COLO668 (cell line): ENCODE measurements around the gene RMDN2.

ENCODE experiments used
- DNase-seq: peaks from one replicate; lab custom pipeline; 2025; ENCODE audit not compliant: unreplicated experiment; lab: John Stamatoyannopoulos, UW

Gene RMDN2, protein sequence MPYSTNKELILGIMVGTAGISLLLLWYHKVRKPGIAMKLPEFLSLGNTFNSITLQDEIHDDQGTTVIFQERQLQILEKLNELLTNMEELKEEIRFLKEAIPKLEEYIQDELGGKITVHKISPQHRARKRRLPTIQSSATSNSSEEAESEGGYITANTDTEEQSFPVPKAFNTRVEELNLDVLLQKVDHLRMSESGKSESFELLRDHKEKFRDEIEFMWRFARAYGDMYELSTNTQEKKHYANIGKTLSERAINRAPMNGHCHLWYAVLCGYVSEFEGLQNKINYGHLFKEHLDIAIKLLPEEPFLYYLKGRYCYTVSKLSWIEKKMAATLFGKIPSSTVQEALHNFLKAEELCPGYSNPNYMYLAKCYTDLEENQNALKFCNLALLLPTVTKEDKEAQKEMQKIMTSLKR

DNA sequence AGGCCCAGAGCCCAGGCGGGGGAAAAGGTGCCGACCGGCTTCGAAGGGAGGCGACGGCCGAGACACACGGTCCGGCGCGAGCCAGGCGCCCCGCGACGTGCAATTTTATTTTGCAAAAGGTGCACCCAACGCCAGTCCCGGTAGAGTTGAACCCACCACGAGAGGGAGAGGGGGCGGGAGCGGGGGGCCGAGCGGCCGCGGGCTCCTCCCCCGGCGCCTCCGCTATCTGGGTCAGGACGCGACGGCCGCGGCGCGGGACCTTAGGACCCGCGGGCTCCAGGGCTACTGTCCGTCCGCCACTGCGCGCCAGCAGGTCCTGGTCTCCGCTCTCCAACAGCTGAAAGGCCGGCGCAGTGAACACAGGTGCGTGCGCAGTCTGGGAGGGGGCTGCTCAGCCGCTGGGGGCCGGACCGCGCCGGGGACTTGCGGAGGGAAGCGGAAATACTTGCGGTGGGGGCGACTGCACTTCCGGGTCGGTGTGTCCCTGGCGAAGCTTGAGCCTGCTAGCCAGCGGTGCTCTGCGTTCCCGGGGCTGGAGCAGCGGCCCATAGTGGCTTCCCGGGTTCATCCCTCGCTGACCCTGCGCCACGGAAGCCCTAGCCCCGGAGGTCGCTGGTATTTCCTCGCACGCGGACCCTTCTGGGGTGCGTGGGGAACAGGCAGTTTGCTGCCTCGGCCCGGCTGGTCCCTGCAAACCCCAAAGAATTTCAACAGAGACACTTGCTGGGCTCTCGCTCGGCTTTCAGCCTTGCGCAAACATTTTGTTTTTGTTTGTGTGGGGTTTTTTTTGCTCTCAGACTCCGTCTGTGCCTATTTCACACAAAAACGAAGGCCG is at the start of gene RMDN2:
Gene RMDN2, plus strand, starts transcription at position 225 of the 835 bp plus-strand sequence. CDS start 3,991 bp downstream, outside the sequence.
- DNase-seq = peak; percentile 91

DNA sequence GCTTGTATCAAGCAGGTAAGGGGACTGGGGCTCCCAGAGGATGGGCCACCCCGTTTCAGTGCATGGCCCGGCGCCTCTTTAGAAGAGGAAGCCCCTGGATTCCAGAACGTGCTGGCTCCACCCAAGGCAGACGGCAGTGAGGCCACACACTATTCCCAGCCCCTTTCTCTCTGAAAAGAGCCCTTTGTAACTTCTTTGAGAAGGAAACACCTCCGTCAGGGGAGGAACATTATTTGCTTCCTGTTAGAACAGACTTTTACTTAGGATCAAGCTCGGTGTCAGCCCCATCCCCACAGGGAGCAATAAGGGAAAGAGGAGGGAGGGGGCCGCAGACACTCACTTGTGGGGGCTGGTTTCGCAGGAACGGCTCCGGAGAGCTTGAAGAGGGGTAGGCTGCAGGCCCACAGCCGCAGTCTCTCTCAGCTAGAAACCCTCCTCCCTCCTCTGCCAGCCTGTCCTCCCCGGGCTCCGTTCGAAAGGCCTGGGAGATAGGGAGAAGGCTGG is 49.6 kb upstream of the RMDN2 start:
- no peak for DNase-seq

DNA sequence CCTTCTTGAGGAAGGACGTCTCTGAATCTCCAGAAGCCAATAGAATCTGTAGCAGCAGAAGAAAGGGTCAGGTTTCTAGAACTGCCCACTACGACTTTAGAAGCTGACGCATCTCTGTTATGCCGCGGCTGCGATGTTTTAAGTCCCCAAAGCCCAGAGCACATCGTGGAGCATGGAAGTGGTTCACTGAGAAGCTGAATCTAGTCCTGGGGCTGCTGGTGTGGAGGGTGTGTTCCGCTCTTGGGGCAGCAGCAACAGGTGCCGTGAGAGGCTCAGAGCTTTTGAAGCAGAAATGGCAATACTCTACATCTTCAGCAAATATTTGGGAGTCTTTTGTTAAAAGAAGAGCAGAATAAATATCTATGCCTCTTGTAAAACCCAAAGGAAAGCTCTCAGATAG is 48.9 kb upstream of the RMDN2 start:
- DNase-seq = no peak

DNA sequence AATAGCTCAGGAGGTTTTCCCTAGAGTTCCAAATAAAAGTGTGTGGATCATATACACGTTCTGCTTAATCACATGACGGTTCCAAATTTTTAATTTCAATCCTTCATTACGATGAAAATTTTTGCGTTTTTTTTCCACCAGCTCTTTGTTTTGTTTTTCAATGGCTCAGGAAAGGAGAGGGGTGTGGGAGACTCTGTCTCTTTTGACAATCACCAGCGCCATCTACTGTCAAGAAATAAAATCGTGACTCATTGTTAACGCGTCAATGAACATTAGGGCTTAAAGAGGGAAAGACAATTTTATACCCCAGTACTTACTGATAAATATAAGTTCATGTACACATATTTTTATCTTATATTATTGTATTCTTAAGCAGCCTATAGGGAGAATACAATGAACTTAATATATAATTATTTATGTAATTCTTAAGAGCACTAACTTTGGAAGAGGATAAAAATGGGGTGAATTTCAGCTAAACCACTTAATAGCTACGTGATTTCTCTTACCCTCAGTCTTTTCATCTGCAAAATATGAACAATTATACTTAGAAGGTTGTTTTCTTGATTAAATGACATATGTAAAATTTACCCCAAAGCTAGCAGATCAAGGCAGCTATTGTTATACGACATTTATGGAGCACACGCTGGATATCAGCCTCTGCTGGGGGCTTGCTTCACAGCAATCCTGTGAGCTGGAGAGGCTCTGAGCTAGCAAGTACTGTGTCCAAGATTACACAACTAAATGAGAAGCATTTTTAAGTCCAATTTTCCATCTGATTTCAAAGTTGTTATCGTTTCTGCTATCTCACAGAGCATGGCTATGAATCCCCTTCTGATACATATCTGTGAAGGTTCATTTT is 47.4 kb upstream of the RMDN2 start:
- DNase-seq = peak; percentile 20

DNA sequence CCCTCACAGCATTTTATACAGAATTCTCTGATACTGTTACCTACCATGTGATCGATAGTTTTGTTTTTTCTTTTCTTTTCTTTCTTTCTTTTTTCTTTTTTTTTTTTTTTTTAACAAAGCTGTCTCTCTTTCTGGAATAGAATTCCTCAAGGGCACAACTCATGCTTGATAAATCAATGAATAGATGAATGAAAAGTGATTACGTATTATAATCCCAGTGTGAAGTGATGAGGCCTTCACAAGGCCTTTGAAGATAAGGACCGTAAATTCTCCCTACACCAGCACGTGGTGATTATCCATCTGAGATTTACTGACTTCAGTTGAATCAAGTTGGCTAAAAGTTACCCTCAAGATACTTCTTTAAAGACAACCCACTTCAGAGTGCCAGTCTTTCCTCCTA is 46.6 kb upstream of the RMDN2 start:
- no peak for DNase-seq

DNA sequence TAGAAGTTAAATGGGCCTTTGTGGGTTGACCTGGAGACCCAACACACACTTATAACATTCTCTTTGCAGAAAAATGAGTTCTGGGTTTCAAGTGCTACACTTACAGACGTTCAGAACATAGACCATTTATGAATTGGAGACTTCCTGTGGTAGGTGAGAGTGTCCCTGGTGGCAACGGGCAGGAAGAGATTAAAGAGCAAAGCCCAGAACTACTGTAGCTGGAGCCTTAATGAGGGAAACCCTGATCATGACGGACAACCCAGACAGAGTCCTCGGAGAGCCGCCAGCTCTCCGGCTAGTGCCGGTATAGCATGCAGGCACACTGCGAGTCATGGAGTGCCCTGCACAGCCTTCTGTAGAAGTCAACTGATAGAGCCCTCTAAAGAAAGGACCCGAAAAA is 44.5 kb upstream of the RMDN2 start:
- DNase-seq = no peak

DNA sequence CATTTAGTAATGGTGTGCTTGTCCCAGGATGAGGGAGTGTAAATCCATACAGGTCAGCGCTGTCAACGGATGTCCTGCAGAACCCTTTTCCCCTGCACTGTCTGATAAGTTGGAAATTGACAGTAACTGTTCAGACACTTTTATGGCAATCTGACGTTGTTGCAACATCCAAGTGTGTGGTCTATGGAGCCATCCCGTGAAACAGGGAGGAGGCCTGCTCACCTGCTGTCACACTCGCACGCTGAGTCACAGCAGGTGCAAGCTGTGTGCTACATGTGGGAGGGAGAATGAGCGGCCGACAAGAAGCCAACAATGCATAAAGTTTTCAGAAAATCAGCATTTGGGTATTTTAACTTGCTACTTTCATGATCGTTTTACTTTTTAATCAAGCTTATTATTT is 43.7 kb upstream of the RMDN2 start:
- DNase-seq = peak; percentile 82

DNA sequence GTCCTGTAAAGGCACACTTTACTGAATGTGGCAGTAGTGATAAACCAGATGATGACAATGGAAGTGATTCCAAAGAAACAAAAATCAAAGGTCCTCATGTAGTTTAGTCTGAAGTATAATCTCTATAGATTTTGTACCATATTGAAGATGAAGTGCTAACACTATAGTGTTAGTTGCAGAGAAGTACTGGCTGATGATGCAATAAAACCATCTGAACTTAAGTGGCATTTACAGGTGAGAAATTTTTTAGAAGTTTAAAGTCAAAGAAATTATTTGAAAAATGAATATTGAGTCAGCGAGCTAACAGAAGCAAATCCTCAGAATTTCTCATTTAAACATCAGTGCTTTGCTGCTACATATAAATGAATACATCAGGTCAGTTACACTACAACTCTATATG is 43.1 kb upstream of the RMDN2 start:
- no peak for DNase-seq

DNA sequence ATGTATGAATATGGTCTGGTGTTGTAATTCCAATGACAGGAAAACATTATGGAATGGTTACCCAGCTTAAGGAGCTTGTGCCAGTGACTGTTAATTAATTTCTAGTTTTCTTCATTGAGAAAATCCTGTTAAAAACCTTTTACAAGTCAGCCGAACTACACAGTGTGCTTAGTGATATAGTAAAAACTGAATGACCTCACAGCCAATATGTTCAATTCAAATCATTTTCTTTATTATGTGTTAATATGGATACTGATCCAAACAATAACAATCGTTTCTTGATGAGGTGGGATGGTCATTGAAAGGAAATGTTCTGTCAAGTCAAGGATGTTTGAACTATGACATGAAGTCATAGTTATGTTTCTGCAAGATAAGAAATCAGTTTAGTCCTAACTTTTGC is 41.6 kb upstream of the RMDN2 start:
- DNase-seq = no peak

DNA sequence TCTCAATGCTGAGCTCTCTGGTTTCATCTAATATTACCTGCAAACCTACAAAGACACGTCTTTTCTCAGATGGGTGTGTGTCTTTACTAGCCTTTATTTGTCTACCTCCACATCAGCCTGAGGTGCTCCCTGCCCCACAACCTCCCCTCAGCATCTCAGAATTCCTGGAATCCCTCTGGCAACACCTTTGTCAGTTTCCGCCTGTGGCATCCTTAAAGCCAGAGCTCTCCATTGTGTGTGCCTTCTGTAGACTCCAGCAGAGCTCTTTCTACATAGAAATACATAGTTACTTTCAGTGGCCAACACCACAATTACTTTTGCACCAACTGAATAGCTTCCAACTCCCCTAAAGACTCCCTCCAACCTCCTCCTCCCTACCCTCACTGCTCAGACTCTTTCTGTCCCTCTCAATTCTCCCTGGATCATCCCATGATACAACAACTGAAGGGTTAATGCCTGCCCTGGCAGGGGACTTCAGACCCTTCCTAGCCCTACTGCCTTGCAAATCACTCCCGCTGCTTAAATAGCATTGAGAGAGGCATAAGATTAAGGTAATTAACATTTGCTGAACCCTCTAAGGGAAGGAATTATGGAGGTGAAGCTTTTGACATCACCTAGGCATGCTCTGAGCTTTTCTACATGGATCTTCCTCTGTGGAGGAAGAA is 39.6 kb upstream of the RMDN2 start:
- DNase-seq = no peak

DNA sequence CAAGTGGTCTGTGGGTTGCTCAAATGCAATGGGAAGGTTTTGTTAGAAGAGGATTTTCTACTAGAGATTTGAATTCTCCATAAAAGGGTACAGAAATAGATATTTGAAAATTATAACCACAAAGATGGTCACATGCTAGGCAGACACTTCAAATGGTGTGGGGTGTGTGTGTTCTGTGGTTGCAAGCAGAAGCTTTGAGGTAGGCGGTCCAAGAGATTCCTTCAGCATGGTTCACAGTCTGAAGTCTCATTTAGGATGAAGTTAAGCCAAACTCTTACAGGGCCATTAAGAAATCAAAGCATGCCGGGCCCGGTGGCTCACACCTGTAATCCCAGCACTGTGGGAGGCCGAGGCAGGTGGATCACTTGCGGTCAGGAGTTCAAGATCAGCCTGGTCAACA is 38.3 kb upstream of the RMDN2 start:
- DNase-seq = no peak

DNA sequence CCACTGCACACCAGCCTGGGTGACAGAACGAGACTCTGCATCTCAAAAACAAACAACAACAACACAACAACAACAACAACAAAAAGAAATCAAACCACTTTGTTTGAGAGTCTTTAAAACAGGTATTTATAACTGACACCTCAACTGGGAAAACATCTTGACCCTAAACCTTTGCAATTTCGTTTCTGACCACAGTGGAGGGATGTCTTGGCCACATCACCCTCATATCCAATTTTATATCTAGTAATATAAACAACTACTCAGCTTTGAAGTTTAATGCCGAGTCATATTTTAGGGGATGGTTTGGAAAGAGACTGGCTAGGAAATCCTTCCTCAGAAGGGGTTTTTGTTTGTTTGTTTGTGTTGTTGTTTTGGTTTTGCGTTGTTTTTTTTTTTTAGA is 37.8 kb upstream of the RMDN2 start:
- DNase-seq = no peak

DNA sequence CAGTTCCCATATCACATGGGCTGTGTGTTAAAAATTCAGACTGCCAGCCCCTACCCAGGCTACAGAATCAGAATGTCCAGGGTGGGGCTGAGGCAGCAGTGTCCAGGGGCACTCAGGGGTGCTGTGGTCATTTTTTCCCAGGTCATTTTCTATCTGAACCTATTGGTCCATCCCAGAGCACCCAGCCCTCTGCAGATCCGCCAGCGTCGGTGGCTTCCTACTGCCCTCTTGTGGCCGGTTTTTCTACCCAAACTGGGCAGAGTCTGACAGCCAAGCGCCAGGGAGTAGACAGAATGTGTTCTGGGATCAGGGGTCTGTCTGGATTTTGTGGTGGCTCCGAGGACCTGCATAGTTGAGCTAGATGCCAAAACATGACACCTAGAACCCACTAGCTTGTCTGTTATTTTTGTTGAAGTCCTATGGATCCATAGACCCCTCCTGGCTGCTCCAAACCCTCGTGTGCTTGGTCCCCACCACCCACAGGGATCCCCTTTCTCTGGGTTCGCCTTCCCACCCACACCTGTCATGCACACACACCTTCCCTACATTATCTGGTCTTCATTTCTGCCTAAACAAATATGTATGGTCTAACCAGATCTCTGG is 34.1 kb upstream of the RMDN2 start:
- peak; percentile 75 for DNase-seq

DNA sequence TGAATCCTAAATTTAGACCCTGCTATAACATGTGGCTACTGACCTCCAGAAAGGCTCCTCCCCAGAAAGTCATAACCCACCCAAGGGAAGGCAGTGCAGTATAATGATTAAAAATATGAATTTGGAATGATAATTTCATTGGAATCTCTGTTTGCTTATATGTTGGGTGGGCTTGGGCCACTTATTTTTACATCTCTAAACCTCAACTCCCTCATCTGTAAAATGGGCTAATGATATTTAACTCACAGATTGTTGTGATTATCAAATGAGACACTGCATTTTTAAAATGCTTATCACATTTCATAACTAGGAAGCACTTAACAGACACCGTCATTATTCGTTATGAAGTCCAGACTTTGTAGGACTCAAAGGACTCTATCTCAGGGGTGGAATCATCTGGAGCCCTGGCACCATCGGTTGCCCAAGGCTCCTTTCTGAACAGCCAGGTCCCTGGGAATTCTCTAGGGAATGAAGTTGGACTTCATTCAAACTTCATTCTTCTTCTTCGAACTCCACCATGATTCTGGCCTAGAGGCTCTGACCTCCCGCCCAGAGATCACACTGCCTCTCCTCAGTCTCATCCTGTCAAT is 33.1 kb upstream of the RMDN2 start:
- no peak for DNase-seq

DNA sequence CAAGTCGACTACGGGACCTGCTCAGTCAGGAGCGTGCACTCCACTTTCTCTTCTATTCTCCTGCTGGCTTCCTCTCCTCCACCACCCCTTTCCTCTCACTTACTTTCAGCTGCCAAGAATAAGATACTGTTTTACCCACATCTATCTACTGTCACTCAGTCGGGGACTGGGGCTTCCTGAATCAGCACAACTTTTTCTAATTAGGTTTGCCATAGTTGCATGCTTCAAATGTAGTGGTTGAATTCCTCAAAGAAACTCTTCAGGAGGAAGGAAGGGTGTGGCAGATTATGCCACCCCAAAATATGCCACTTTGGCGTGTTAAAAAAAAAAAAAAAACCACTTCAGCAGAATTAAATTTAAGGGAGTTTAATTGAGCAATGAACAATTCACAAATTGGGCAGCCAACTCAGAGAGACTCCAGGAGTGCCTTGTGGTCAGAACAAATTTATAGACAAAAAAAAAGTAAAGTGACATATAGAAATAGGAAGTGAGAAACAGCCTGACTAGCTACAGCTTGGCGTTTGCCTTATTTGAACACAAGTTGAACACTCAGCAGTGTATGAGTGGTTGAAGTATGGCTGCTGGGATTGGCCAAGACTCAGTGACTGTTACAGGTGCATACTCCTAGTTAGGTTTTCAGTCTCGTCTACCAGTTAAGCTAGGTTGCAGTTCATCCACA is 32.5 kb upstream of the RMDN2 start:
- no peak for DNase-seq

DNA sequence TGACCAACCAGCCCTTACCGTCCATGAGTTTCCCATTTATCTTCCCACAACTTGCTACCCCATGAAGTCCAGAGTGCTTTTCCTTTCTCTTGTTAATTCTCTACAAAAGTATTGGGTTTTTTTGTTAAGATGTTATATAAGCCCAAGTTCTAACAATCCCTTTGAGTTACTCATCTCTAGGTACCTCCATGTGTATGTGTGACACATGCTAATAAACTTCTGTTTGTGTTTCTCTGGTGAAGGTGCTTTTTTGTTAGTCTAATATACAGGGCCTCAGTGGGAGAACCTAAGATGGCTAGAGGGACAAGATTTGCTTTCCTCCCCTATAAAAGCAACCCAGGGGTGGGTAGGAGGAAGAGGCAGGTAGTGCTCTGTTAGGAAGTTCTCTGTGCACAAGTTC is 31.8 kb upstream of the RMDN2 start:
- no peak for DNase-seq

DNA sequence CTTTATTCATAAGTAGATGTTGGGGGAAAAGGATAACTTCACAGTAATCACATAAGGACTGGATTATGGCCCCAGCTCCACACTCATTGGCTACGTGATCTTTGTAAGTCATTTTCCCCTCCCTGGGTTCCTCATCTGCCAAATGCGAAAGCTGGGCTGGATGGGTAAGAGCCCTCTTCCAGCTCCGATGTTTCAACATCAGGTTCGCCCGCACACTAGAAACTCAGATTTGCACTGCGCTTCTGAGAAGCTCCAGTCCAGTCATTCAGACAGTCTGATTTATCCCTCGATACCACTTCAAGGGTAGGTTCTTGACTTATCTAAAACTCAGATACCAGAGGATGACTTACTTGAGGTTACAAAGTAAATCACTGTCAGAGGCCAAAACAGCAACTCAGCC is 31.0 kb upstream of the RMDN2 start:
- DNase-seq = no peak

DNA sequence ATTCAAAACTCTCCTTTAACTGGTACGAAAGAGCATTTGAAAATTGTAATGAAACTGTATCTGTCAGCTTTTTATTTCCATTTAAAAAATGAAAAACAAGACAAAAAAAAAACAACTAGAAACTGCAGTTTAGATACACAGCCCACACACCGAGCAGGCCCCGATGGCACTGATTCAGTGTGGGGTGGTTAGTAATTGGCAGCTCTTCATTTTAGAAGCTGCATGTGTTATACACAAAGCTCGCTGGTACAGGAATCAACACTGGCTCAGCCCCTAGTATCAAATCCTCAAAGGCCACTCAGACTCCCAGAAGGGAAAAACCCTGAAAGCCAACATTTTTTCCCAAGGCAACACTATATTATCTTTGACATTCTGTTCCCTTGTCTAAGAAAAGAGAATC is 30.5 kb upstream of the RMDN2 start:
- no peak for DNase-seq

DNA sequence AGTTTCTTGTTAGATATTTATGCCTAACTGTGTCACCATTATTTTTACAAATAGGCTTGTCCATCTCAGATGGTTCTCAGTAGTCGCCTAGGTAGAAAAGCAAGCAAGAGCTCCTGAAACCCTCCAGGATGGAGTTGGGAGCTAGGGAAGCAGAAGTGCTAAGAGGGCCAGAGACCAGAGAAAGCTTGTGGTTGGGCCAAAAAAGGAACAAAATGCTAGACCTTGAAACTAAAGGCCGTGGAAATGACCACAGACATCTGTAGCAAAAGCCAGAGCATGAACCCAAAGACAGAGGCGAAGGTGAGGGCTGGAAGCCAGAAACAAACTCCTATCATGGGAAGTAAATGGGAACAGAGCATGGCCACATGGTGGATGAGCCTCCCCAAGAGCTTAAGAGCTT is 29.9 kb upstream of the RMDN2 start:
- DNase-seq = no peak
